Kidney capillary endothelial cell (primary cell): ENCODE data around the gene TUBGCP6.

Experiments used
- DNase-seq: peaks from one replicate; pipeline ENCODE4 v3.0.0-alpha.2; 2018; ENCODE audit warnings: low spot score

TUBGCP6 gene

DNA sequence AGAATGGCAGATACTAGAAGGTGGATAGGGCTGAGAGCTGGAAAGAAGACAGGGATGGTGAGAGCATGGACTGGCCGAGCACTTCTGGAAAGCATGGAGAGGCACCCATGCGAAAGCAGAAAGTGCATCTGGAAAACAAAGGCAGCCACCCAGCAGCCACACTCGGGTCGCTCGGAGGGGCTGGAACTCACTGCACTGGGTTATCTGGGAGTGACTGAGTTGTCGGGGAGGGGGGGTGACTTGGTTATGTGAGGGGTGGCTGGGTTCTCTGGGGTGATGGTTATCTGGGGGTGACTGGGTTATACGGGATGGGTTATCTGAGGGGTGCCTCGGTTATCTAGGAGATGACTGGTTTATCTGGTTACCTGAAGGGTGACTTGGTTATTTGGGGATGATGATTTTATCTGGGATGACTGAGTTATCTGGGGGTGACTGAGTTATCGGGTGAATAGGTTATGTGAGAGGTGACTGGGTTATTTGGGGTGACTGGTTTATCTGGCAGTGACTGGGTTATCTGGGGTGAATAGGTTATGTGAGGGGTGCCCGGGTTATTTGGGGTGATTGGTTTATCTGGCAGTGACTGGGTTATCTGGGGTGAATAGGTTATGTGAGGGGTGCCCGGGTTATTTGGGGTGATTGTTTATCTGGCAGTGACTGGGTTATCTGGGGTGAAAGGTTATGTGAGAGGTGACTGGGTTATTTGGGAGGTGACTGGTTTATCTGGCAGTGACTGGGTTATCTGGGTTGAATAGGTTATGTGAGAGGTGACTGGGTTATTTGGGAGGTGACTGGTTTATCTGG is 76.9 kb downstream of the TUBGCP6 start:
- DNase-seq, result no peak
